ENCODE measurements around the gene KRTAP12-3. TPM values are rescaled to one million over a fixed set of nuclear protein-coding genes. Genes with fewer than 3 reads are reported as not detected.

The KRTAP12-3 gene
- total and polyA plus RNA-seq, 4 donors = not detected

GRCh38 chr21:44706706-44707581, 49.2 kb downstream of the KRTAP12-3 start:
- peaks cover 2 to 11% (median 6%) of the 10 kb centered on the region in 4 donors for H3K4me1 ChIP-seq (ENCODE audit: control insufficient read depth in 4 of 4, insufficient read depth in 4 of 4, low read length in 3 of 4)
- H3K9ac ChIP-seq (ENCODE audit: low read depth in 1 of 2, low read length in 2 of 2) = no peak overlapping the region
- no peak overlapping the region for H3K4me3 ChIP-seq (ENCODE audit: low read depth in 1 of 3, low read length in 3 of 3)
- no peaks in the 10 kb centered on the region for H3K36me3 ChIP-seq (ENCODE audit: control insufficient read depth in 4 of 4, insufficient read depth in 3 of 4, low read depth in 1 of 4, low read length in 3 of 4)
- no peak for TF ChIP-seq GABPA (IDR thresholded peaks at IDR 0.05 in 1 of 2, conservative IDR thresholded peaks at IDR 0.05 in 1 of 2)
- no peak for TF ChIP-seq JUND (IDR thresholded peaks at IDR 0.05)
- TF ChIP-seq SP1 (IDR thresholded peaks at IDR 0.05) = no peak
- TF ChIP-seq YY1 (IDR thresholded peaks at IDR 0.05) = no peak
- no peak for TF ChIP-seq TAF1 (conservative IDR thresholded peaks at IDR 0.05)
- no peak for TF ChIP-seq ATF3 (IDR thresholded peaks at IDR 0.05)
- TF ChIP-seq RXRA (IDR thresholded peaks at IDR 0.05) = no peak
- no peak for TF ChIP-seq HNF4A (conservative IDR thresholded peaks at IDR 0.05)
- no peak for TF ChIP-seq HNF4G (IDR thresholded peaks at IDR 0.05)
- TF ChIP-seq FOXA2 (IDR thresholded peaks at IDR 0.05) = no peak
- no peak for TF ChIP-seq MAX (IDR thresholded peaks at IDR 0.05)
- no peak for TF ChIP-seq CTCF (IDR thresholded peaks at IDR 0.05; ENCODE audit: low read depth, low read length, missing input control)
- TF ChIP-seq ZBTB33 (IDR thresholded peaks at IDR 0.05) = no peak
- H3K9me3 ChIP-seq (ENCODE audit: control insufficient read depth in 4 of 4, low read length in 3 of 4) = no peaks in the 10 kb centered on the region
- WGBS = 7% methylated on average over 46 of the region's 46 CpGs
- H3K27me3 ChIP-seq (ENCODE audit: control insufficient read depth in 4 of 4, insufficient read depth in 4 of 4, low read length in 3 of 4) = peaks cover 6 to 19% (median 13%) of the 10 kb centered on the region in 4 donors
- peak; percentile 16 for DNase-seq (ENCODE audit: low spot score)
- H3K27ac ChIP-seq (ENCODE audit: low read depth in 1 of 2, low read length in 2 of 2) = no peak overlapping the region

Small RNA genes lying within 50 kb of the gene (small RNA-seq; reads per million reads assigned to genes)
- gene KRTAP12-6P = not detected

Other genes starting within 250 kb of the KRTAP12-3 start
- gene LRRC3, start 202.4 kb upstream of the KRTAP12-3 start, total RNA-seq = 10 to 100 TPM in 1 of 2 donors, 1 to 10 TPM in 1; 3.0 to 14.2 TPM
- 10 to 100 TPM in 1 of 2 donors, 1 to 10 TPM in 1; 3.9 to 11.1 TPM for gene LRRC3, start 202.4 kb upstream of the KRTAP12-3 start, polyA plus RNA-seq
- not detected for gene KRTAP10-1, start 117.7 kb upstream of the KRTAP12-3 start, total RNA-seq
- not detected for gene KRTAP10-1, start 117.7 kb upstream of the KRTAP12-3 start, polyA plus RNA-seq
- not detected for gene KRTAP10-2, start 106.4 kb upstream of the KRTAP12-3 start, total RNA-seq
- gene KRTAP10-2, start 106.4 kb upstream of the KRTAP12-3 start, polyA plus RNA-seq = not detected
- gene KRTAP10-3, start 99.1 kb upstream of the KRTAP12-3 start, total RNA-seq = not detected
- gene KRTAP10-3, start 99.1 kb upstream of the KRTAP12-3 start, polyA plus RNA-seq = not detected
- gene KRTAP10-4, start 84.2 kb upstream of the KRTAP12-3 start, total RNA-seq = not detected
- gene KRTAP10-4, start 84.2 kb upstream of the KRTAP12-3 start, polyA plus RNA-seq = not detected
- gene KRTAP10-5, start 77.3 kb upstream of the KRTAP12-3 start, total RNA-seq = not detected
- gene KRTAP10-5, start 77.3 kb upstream of the KRTAP12-3 start, polyA plus RNA-seq = not detected
- not detected for gene KRTAP10-6, start 65.4 kb upstream of the KRTAP12-3 start, total RNA-seq
- gene KRTAP10-6, start 65.4 kb upstream of the KRTAP12-3 start, polyA plus RNA-seq = not detected
- gene KRTAP10-7, start 57.3 kb upstream of the KRTAP12-3 start, total RNA-seq = not detected
- not detected for gene KRTAP10-7, start 57.3 kb upstream of the KRTAP12-3 start, polyA plus RNA-seq
- not detected for gene KRTAP10-8, start 45.9 kb upstream of the KRTAP12-3 start, total RNA-seq
- not detected for gene KRTAP10-8, start 45.9 kb upstream of the KRTAP12-3 start, polyA plus RNA-seq
- not detected for gene KRTAP10-9, start 30.8 kb upstream of the KRTAP12-3 start, total RNA-seq
- not detected for gene KRTAP10-9, start 30.8 kb upstream of the KRTAP12-3 start, polyA plus RNA-seq
- gene KRTAP10-10, start 20.6 kb upstream of the KRTAP12-3 start, total RNA-seq = not detected
- not detected for gene KRTAP10-10, start 20.6 kb upstream of the KRTAP12-3 start, polyA plus RNA-seq
- not detected for gene KRTAP10-11, start 11.5 kb upstream of the KRTAP12-3 start, total RNA-seq
- not detected for gene KRTAP10-11, start 11.5 kb upstream of the KRTAP12-3 start, polyA plus RNA-seq
- gene KRTAP12-4, start 3.3 kb upstream of the KRTAP12-3 start, total RNA-seq = not detected
- gene KRTAP12-4, start 3.3 kb upstream of the KRTAP12-3 start, polyA plus RNA-seq = not detected
- not detected for gene KRTAP12-2, start 9.0 kb downstream of the KRTAP12-3 start, total RNA-seq
- gene KRTAP12-2, start 9.0 kb downstream of the KRTAP12-3 start, polyA plus RNA-seq = not detected
- not detected for gene KRTAP12-1, start 24.2 kb downstream of the KRTAP12-3 start, total RNA-seq
- gene KRTAP12-1, start 24.2 kb downstream of the KRTAP12-3 start, polyA plus RNA-seq = not detected
- gene KRTAP10-12, start 39.2 kb downstream of the KRTAP12-3 start, total RNA-seq = not detected
- not detected for gene KRTAP10-12, start 39.2 kb downstream of the KRTAP12-3 start, polyA plus RNA-seq
- under 1 TPM in 1 of 2 donors, not detected in 1; under 0.01 TPM for gene TSPEAR, start 53.6 kb downstream of the KRTAP12-3 start, total RNA-seq
- gene TSPEAR, start 53.6 kb downstream of the KRTAP12-3 start, polyA plus RNA-seq = under 1 TPM; 0.01 to 0.14 TPM
- 10 to 100 TPM; 35.1 to 83.5 TPM for gene UBE2G2, start 143.9 kb downstream of the KRTAP12-3 start, total RNA-seq
- gene UBE2G2, start 143.9 kb downstream of the KRTAP12-3 start, polyA plus RNA-seq = 10 to 100 TPM; 27.4 to 46.6 TPM
- gene SUMO3, start 160.1 kb downstream of the KRTAP12-3 start, total RNA-seq = 10 to 100 TPM; 35.1 to 39.9 TPM
- 10 to 100 TPM; 41.4 to 51.0 TPM for gene SUMO3, start 160.1 kb downstream of the KRTAP12-3 start, polyA plus RNA-seq
- gene PTTG1IP, start 215.8 kb downstream of the KRTAP12-3 start, total RNA-seq = 10 to 100 TPM; 86.8 to 94.0 TPM
- gene PTTG1IP, start 215.8 kb downstream of the KRTAP12-3 start, polyA plus RNA-seq = 10 to 100 TPM; 62.0 to 72.8 TPM

All from liver (tissue), 10 donors.